ENCODE measurements around the gene AADACL3.

The AADACL3 gene

DNA sequence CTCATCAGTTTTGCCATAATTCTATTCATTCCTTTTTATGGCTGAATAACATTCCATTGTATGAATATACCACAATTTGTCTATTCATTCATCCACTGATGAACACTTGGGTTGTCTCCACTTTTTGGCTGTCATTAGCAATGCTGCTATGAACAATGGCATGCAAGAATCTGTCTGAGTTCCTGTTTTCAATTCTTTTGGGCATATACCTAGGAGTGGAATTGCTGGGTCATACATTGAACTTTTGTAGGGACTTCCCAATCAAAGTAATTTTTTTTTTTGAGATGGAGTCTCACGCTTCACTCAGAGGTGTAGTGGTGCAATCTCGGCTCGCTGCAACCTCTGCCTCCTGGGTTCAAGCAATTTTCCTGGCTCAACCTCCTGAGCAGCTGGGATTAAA is 37.1 kb upstream of the AADACL3 start:
- TF ChIP-seq, protein P1, sequence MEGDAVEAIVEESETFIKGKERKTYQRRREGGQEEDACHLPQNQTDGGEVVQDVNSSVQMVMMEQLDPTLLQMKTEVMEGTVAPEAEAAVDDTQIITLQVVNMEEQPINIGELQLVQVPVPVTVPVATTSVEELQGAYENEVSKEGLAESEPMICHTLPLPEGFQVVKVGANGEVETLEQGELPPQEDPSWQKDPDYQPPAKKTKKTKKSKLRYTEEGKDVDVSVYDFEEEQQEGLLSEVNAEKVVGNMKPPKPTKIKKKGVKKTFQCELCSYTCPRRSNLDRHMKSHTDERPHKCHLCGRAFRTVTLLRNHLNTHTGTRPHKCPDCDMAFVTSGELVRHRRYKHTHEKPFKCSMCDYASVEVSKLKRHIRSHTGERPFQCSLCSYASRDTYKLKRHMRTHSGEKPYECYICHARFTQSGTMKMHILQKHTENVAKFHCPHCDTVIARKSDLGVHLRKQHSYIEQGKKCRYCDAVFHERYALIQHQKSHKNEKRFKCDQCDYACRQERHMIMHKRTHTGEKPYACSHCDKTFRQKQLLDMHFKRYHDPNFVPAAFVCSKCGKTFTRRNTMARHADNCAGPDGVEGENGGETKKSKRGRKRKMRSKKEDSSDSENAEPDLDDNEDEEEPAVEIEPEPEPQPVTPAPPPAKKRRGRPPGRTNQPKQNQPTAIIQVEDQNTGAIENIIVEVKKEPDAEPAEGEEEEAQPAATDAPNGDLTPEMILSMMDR (IDR thresholded peaks at IDR 0.05; ENCODE audit: insufficient read depth, missing control alignments) = no peak
- no peak for FAIRE-seq
- DNase-seq (ENCODE audit: insufficient read length, low spot score) = no peak

DNA sequence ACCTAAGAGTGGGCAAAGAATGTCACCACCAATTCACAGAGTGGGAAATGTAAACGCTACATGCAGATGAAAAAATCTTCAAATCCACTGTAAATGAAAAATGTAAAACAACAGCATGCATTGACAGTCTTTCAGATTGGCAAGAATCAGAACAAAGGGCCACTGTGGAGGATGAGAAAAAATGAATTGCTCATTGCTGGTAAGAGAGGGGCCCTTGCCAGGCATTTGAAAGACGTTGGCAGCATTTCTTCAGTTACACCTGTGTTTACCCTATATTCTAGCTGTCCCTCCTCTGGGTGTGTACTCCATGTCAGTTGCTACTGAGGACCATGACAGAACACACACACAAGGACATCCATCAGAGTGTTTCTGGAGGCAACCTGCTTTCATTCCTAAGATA is 25.8 kb upstream of the AADACL3 start:
- TF ChIP-seq, protein P1 (IDR thresholded peaks at IDR 0.05; ENCODE audit: insufficient read depth, missing control alignments) = no peak
- DNase-seq (ENCODE audit: insufficient read length, low spot score) (no peak), FAIRE-seq (no peak)

- DNase-seq (ENCODE audit: insufficient read length, low spot score) = no peak
- TF ChIP-seq, protein P1 (IDR thresholded peaks at IDR 0.05; ENCODE audit: insufficient read depth, missing control alignments) = no peak
- no peak for FAIRE-seq
These were observed 22.7 kb upstream of the AADACL3 start for GRCh38 chr1:12692967-12693782.

- FAIRE-seq = no peak
- DNase-seq (ENCODE audit: insufficient read length, low spot score) = no peak
These were observed 19.3 kb upstream of the AADACL3 start for GRCh38 chr1:12696658-12697057.

GRCh38 chr1:12697397-12697796 is 18.5 kb upstream of the AADACL3 start:
- TF ChIP-seq, protein P1 (IDR thresholded peaks at IDR 0.05; ENCODE audit: insufficient read depth, missing control alignments) = no peak
- FAIRE-seq = no peak
- DNase-seq (ENCODE audit: insufficient read length, low spot score) = no peak

More at GRCh38 chr1:12696658-12697057, 19.3 kb upstream of the AADACL3 start:
- TF ChIP-seq, protein P1 (IDR thresholded peaks at IDR 0.05; ENCODE audit: insufficient read depth, missing control alignments) = no peak

DNA sequence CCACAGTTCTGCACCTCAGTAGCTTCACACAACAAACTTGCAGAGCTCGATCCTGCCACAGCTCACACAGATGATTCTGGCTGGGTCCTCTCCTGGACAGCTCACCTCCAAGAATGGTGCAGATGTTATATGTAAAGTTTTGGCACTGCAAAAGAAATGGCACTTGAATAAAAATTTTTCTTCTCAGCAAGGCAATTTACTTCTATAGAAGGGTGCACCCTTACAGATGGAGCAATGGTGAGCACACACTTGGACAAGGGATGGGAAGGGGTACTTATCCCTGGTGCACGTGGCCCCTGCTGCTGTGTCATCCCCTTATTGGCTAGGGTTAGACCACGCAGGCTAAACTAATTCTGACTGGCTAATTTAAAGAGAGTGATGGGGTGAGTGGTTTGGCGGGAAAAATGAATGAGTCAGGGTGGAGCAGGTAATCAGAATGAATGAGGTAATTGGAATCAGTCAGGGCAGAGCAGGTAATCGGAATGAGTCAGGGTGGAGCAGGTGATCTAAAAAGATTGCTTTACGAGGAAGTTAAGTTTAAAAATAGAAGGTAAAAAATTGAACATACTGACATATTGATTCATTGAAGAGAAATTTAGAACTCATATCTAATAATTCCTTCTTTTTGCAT is 12.0 kb upstream of the AADACL3 start:
- TF ChIP-seq, protein P1 (IDR thresholded peaks at IDR 0.05; ENCODE audit: insufficient read depth, missing control alignments) = no peak
- no peak for FAIRE-seq
- DNase-seq (ENCODE audit: insufficient read length, low spot score) = no peak

- no peak for DNase-seq (ENCODE audit: insufficient read length, low spot score)
- no peak for FAIRE-seq
- TF ChIP-seq, protein P1 (IDR thresholded peaks at IDR 0.05; ENCODE audit: insufficient read depth, missing control alignments) = no peak
These were observed 9.8 kb upstream of the AADACL3 start for GRCh38 chr1:12706061-12706460.
